Activated CD8-positive, alpha-beta memory T cell treated with anti-CD3 and anti-CD28 coated beads, Interleukin-2, amount 50 U/mL, for 24 hours (primary cell): ENCODE results near the gene S1PR5.

Experiments
- DNase-seq: peaks from one replicate; pipeline ENCODE4 v3.0.0-alpha.2; 2020; ENCODE audit errors: extremely low read depth

The S1PR5 gene

GRCh38 chr19:10514211-10515145, 2.8 kb downstream of the S1PR5 start:
- no peak for DNase-seq

GRCh38 chr19:10513223-10513622, 4.0 kb downstream of the S1PR5 start:
- no peak for DNase-seq

GRCh38 chr19:10510301-10510802, 6.9 kb downstream of the S1PR5 start:
- no peak for DNase-seq

- no peak for DNase-seq
Measured at GRCh38 chr19:10508707-10509106, 8.5 kb downstream of the S1PR5 start.

- no peak for DNase-seq
Measured at GRCh38 chr19:10508036-10508435, 9.2 kb downstream of the S1PR5 start.

- DNase-seq, result peak; percentile 63
Measured at GRCh38 chr19:10505583-10506229, 11.5 kb downstream of the S1PR5 start.

GRCh38 chr19:10503002-10503789, 14.1 kb downstream of the S1PR5 start, which contains the start of gene KEAP1:
KEAP1 (minus strand) TSS chr19:10503356; CDS start chr19:10500033, 3,323 bp downstream.
- no peak for DNase-seq

GRCh38 chr19:10502524-10503001, 14.7 kb downstream of the S1PR5 start:
- DNase-seq, result peak; percentile 54

GRCh38 chr19:10501971-10502523, 15.2 kb downstream of the S1PR5 start:
- DNase-seq, result no peak

- no peak for DNase-seq
Measured at GRCh38 chr19:10500247-10500592, 17.0 kb downstream of the S1PR5 start.

GRCh38 chr19:10499550-10500246, 17.5 kb downstream of the S1PR5 start:
- DNase-seq, result no peak

GRCh38 chr19:10497371-10497770, 19.9 kb downstream of the S1PR5 start:
- DNase-seq, result no peak

GRCh38 chr19:10491472-10492047, 25.7 kb downstream of the S1PR5 start:
- DNase-seq, result no peak

GRCh38 chr19:10486551-10486950, 30.7 kb downstream of the S1PR5 start:
- DNase-seq, result no peak

GRCh38 chr19:10478903-10479384, 38.3 kb downstream of the S1PR5 start:
- peak; percentile 72 for DNase-seq

GRCh38 chr19:10478476-10478875, 38.8 kb downstream of the S1PR5 start:
- DNase-seq, result no peak

GRCh38 chr19:10474962-10475451, 42.2 kb downstream of the S1PR5 start:
- no peak for DNase-seq

- DNase-seq, result no peak
Measured at GRCh38 chr19:10473192-10473591, 44.1 kb downstream of the S1PR5 start.

- no peak for DNase-seq
Measured at GRCh38 chr19:10471909-10472308, 45.3 kb downstream of the S1PR5 start.

GRCh38 chr19:10468133-10468532, 49.1 kb downstream of the S1PR5 start:
- no peak for DNase-seq
